ENCODE measurements around the gene AHI1. TPM values are rescaled to one million over a fixed set of nuclear protein-coding genes. Genes with fewer than 3 reads are reported as not detected.

AHI1 gene
- total RNA-seq, 1 donor from 2014 or later = 23.2 TPM

DNA sequence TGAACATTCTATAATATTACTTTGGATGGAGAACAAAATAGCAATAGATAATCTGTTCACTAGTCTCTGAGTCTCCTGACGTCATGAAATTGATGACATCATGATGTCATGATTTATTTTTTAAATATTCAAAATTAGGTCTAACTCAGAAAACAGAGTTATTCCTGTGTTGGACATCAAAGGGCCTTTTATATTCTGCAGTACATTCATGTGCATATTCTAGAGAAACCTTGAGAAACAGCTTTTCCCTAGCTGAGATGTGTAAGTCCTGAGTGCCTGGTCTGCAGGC lies 263.1 kb downstream of the AHI1 start:
- Mint-ChIP-seq H3K9me3 (no peaks in the 10 kb centered on the region), H3K4me1 (ENCODE audit: unreplicated experiment) (no peaks in the 10 kb centered on the region), H3K27ac (no peak overlapping the region), H3K27me3 (peaks cover 3% of the 10 kb centered on the region), H3K4me3 (no peak overlapping the region), H3K36me3 (no peaks in the 10 kb centered on the region)
- TF ChIP-seq CTCF (conservative IDR thresholded peaks at IDR 0.05) = no peak
- no peak for DNase-seq (ENCODE audit: extremely low spot score, unreplicated experiment)

DNA sequence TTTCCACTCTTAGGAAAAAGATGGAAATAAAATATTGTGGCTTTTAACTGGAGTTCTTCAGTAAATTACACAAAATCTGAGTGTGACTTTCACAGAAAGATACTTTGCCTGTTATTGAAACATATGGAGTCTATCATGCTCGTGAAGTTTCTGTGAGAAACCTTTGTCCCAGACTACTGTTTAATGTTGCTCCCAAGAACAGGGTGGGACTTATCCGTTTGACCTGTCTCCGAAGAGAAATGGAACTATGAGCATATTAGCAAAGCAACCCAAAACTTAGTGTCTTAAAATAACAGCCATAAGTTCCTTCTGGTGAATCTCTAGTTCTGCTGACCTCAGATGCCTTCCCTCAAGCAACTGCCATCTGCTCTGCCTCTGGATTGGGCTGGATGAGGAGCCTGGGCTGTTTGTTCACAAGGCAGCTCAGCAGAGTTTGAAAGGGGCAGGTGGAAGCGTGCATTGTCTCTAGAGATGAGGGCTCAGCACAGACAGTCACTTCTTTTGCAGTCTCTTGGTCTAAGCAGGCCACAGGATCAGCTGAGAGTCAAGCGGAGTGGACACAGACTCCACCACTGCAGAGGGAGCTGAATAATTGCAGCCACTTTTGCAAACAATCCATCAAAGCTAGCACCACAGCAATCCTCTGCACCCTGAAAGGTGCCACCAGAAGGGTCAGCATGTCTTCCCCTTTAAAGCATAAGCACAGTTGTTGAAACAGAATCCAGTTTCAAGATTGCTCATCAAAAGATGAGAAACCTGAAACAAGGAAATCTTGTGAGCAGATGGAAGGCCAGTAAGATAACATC lies 263.7 kb downstream of the AHI1 start:
- TF ChIP-seq CTCF (conservative IDR thresholded peaks at IDR 0.05) = no peak
- H3K4me3 Mint-ChIP-seq = no peak overlapping the region
- no peaks in the 10 kb centered on the region for H3K4me1 Mint-ChIP-seq (ENCODE audit: unreplicated experiment)

More for the DNA sequence above, 263.7 kb downstream of the AHI1 start:
- no peak for DNase-seq (ENCODE audit: extremely low spot score, unreplicated experiment)
- no peaks in the 10 kb centered on the region for H3K36me3 Mint-ChIP-seq
- H3K27me3 Mint-ChIP-seq = peaks cover 3% of the 10 kb centered on the region
- H3K27ac Mint-ChIP-seq = no peak overlapping the region
- H3K9me3 Mint-ChIP-seq = no peaks in the 10 kb centered on the region

Small RNAs within 50 kb of the gene (microRNA-seq; reads per million reads assigned to microRNA genes)
- gene MIR548A2 = not detected
